Activated CD8-positive, alpha-beta T cell treated with anti-CD3 and anti-CD28 coated beads, Interleukin-2, amount 10 ng/mL, durations not matched to agents 7 days and 5 days (primary cell): ENCODE results near the gene NPIPB8. TPM values are rescaled to one million over a fixed set of nuclear protein-coding genes. Genes with fewer than 3 reads are reported as not detected.
"Not testable (repeated sequence)": the region's sequence is repeated elsewhere in the genome, so short reads cannot be mapped to it uniquely, and the experiment has no call there.

Experiments used
- ATAC-seq: fragments of 150-1000 bp; cut with Tn5 transposase; one replicate; pipeline ENCODE4 v1.10.0; 2021; ENCODE audit warnings: moderate library complexity
- CTCF ChIA-PET: fragments of 350-600 bp; sonication (Branson Sonifier 250); formaldehyde crosslinking; loops from one replicate; lab custom pipeline; 2021; ENCODE audit warnings: antibody characterized with exemption; lab: Charles Lee
- POLR2A ChIA-PET: fragments of 350-600 bp; sonication (Branson Sonifier 250); formaldehyde crosslinking; loops from one replicate; lab custom pipeline; 2021; ENCODE audit warnings: antibody characterized with exemption; lab: Charles Lee
- DNase-seq: peaks from one replicate; pipeline ENCODE4 v3.0.0-alpha.2; 2020
- H3K27ac Mint-ChIP-seq: one replicate; pipeline ENCODE4 v1.8.0; 2021; ENCODE audit warnings: mild to moderate bottlenecking, mixed read lengths
- H3K27me3 Mint-ChIP-seq: one replicate; pipeline ENCODE4 v1.8.0; 2021; ENCODE audit warnings: low read depth, mixed read lengths
- H3K36me3 Mint-ChIP-seq: one replicate; pipeline ENCODE4 v1.8.0; 2021; ENCODE audit warnings: low read depth, mixed read lengths
- H3K4me1 Mint-ChIP-seq: one replicate; pipeline ENCODE4 v1.8.0; 2021; ENCODE audit warnings: low read depth, mixed read lengths
- H3K4me3 Mint-ChIP-seq: one replicate; pipeline ENCODE4 v1.8.0; 2021; ENCODE audit warnings: mild to moderate bottlenecking, mixed read lengths
- H3K9me3 Mint-ChIP-seq: one replicate; pipeline ENCODE4 v1.8.0; 2022; ENCODE audit warnings: mixed read lengths; ENCODE audit not compliant: insufficient read depth
- total RNA-seq, 2 experiments: library from RNA; stranded (reverse); gene quantifications; one replicate each; pipeline ENCODE4 v1.2.3, GENCODE V29; 2021

NPIPB8 gene
- total RNA-seq, result 1 to 10 TPM in 1 of 2 experiments, under 1 TPM in 1; 0.89 to 1.0 TPM

- H3K27me3 Mint-ChIP-seq, H3K9me3 Mint-ChIP-seq, DNase-seq, H3K4me3 Mint-ChIP-seq, H3K36me3 Mint-ChIP-seq, H3K27ac Mint-ChIP-seq, H3K4me1 Mint-ChIP-seq, POLR2A ChIA-PET, ATAC-seq, CTCF ChIA-PET: not testable (repeated sequence)
Observed at GRCh38 chr16:28637765-28638164, at the start of gene NPIPB8. NPIPB8 (plus strand) TSS chr16:28638065; CDS start chr16:28638361, 296 bp downstream.

DNA sequence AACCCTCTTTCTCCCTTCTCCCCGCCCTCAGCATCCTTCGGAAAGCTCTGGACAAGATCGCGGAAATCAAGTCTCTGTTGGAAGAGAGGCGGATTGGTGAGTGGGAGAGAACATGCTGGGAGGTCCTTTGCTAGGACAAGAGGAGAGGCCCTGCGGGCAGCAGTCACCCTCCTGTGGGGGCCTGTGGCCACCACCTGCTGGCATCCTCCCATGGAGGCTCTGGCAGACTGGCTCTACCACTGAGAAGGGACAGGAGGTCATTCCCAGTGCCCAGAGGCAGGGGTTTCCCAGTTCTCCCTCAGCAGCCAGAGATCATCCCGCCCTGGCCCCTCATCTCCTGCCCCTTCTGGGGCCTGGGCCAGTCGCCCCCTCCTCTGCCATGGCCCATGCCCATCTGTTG, 48.8 kb upstream of the NPIPB8 start:
- no peak for ATAC-seq
- no peaks in the 10 kb centered on the region for H3K9me3 Mint-ChIP-seq
- H3K36me3 Mint-ChIP-seq, result peaks cover 43% of the 10 kb centered on the region
- no peak for DNase-seq
- ChIA-PET CTCF (no interaction called here), POLR2A (no interaction called here)
- H3K4me1 Mint-ChIP-seq, result peaks cover 9% of the 10 kb centered on the region
- no peaks in the 10 kb centered on the region for H3K27me3 Mint-ChIP-seq
- no peak overlapping the region for H3K27ac Mint-ChIP-seq
- H3K4me3 Mint-ChIP-seq, result no peak overlapping the region

- H3K27me3 Mint-ChIP-seq, result no peaks in the 10 kb centered on the region
- ChIA-PET POLR2A (no interaction called here), CTCF (no interaction called here)
- no peaks in the 10 kb centered on the region for H3K9me3 Mint-ChIP-seq
- no peak for ATAC-seq
- no peak overlapping the region for H3K4me3 Mint-ChIP-seq
- H3K27ac Mint-ChIP-seq, result no peak overlapping the region
- peaks cover 40% of the 10 kb centered on the region for H3K36me3 Mint-ChIP-seq
- peaks cover 10% of the 10 kb centered on the region for H3K4me1 Mint-ChIP-seq
- no peak for DNase-seq
Observed at GRCh38 chr16:28589930-28590329, 47.9 kb upstream of the NPIPB8 start.

- peaks cover 37% of the 10 kb centered on the region for H3K36me3 Mint-ChIP-seq
- CTCF ChIA-PET, result no interaction called here
- H3K4me1 Mint-ChIP-seq, result peaks cover 10% of the 10 kb centered on the region
- ATAC-seq (no peak), DNase-seq (no peak)
- no peaks in the 10 kb centered on the region for H3K9me3 Mint-ChIP-seq
- POLR2A ChIA-PET, result no interaction called here
- H3K4me3 Mint-ChIP-seq, result no peak overlapping the region
- H3K27me3 Mint-ChIP-seq, result no peaks in the 10 kb centered on the region
- H3K27ac Mint-ChIP-seq, result no peak overlapping the region
Observed at GRCh38 chr16:28590384-28591340, 47.2 kb upstream of the NPIPB8 start.

GRCh38 chr16:28591355-28591754, 46.5 kb upstream of the NPIPB8 start:
- peaks cover 34% of the 10 kb centered on the region for H3K36me3 Mint-ChIP-seq
- ChIA-PET POLR2A (no interaction called here), CTCF (no interaction called here)
- no peaks in the 10 kb centered on the region for H3K27me3 Mint-ChIP-seq
- H3K9me3 Mint-ChIP-seq, result no peaks in the 10 kb centered on the region
- DNase-seq, result no peak
- H3K4me1 Mint-ChIP-seq, result peaks cover 10% of the 10 kb centered on the region
- no peak overlapping the region for H3K4me3 Mint-ChIP-seq
- no peak overlapping the region for H3K27ac Mint-ChIP-seq
- ATAC-seq, result no peak

DNA sequence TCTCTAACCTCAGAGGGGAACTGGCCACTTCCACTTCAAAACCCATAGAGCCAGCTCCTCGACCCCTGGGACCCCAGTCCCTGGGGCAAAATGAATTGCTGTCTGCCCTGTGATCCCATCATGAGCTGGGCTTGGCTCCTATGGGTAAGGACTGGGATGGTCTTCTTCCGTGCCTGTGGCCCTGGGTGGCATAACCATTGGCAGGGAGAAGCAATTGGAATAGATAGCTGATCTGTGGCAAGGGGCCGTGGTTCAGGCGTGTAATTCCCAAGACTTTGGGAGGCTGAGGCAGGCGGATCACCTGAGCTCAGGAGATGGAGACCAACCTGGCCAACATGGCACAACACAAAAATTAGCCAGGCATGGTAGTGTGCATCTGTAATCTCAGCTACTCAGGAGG, 45.4 kb upstream of the NPIPB8 start:
- H3K27me3 Mint-ChIP-seq, result no peaks in the 10 kb centered on the region
- ATAC-seq (no peak), DNase-seq (no peak)
- CTCF ChIA-PET, result interaction anchor here (1.0 kb wide), 1 partner anchor 24 kb away, joined by 4 read pairs; no protein-coding TSS in a partner anchor
- POLR2A ChIA-PET, result interaction anchor here (0.6 kb wide), 1 partner anchor 414 kb away, joined by 3 read pairs; no protein-coding TSS in a partner anchor
- peaks cover 25% of the 10 kb centered on the region for H3K36me3 Mint-ChIP-seq
- peaks cover 20% of the 10 kb centered on the region for H3K4me1 Mint-ChIP-seq
- no peak overlapping the region for H3K4me3 Mint-ChIP-seq
- no peak overlapping the region for H3K27ac Mint-ChIP-seq
- H3K9me3 Mint-ChIP-seq, result no peaks in the 10 kb centered on the region

- no peak for DNase-seq
- Mint-ChIP-seq H3K27me3 (no peaks in the 10 kb centered on the region), H3K9me3 (no peaks in the 10 kb centered on the region), H3K27ac (no peak overlapping the region), H3K4me3 (no peak overlapping the region), H3K4me1 (peaks cover 20% of the 10 kb centered on the region), H3K36me3 (peaks cover 25% of the 10 kb centered on the region)
- POLR2A ChIA-PET, result interaction anchor here (0.6 kb wide), 2 partner anchors 99 to 415 kb away, joined by 3 read pairs; partner anchors contain the start of gene APOBR
- CTCF ChIA-PET, result interaction anchor here (1.0 kb wide), 1 partner anchor 24 kb away, joined by 4 read pairs; no protein-coding TSS in a partner anchor
- ATAC-seq, result no peak
Observed at GRCh38 chr16:28592979-28593553, 44.8 kb upstream of the NPIPB8 start.

DNA sequence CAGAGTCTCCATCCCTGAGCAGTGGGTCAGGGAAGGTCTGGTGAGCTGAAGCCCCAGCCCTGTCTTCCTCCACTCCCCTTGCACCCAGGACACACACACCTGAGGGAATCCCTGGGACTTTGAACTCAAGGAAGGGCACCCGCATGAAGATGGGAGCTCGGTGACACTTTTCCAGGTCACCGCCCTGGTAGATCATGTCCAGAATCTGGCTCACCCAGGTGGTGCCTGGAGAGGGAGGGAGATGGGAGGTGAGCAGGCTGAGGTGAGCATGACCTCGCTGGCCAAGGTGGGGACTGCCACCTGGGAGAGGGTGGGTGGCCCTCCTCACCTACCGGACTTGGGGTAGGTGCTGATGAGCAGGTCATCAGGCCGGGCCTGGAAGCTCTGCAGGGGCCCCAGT, 42.4 kb upstream of the NPIPB8 start:
- H3K36me3 Mint-ChIP-seq, CTCF ChIA-PET, ATAC-seq, DNase-seq, H3K27ac Mint-ChIP-seq, H3K4me3 Mint-ChIP-seq, POLR2A ChIA-PET, H3K27me3 Mint-ChIP-seq, H3K9me3 Mint-ChIP-seq: not testable (repeated sequence)
- peaks cover 20% of the 10 kb centered on the region for H3K4me1 Mint-ChIP-seq

DNA sequence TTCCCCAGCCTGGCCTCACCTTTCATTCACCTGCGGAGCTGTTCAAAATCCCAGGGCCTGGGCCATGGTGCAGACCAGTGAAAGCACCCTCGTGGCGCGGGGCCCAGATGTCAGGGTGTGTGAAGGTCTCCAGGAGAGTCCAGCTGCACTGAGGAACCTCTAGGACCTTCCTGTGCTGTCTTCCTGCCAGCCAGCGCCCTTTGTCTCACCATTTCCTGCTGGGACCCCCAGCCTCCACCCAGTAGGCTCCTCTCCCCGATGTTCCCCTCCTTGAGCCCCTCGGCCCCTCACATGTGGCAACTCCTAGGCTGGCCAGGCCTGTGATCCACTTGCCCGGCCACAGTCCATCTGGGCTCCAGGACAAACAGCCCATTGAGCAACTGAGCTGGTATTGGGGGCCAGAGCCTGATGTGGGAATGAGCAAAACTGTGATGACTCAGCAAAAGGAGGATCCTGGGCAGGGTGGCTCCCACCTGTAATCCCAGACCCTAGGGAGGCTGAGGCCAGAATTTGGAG, 41.7 kb upstream of the NPIPB8 start:
- CTCF ChIA-PET, result no interaction called here
- Mint-ChIP-seq H3K9me3 (no peaks in the 10 kb centered on the region), H3K36me3 (peaks cover 3% of the 10 kb centered on the region), H3K4me3 (no peak overlapping the region), H3K27ac (no peak overlapping the region), H3K27me3 (no peaks in the 10 kb centered on the region), H3K4me1 (peaks cover 20% of the 10 kb centered on the region)
- POLR2A ChIA-PET, result no interaction called here
- DNase-seq, result no peak
- ATAC-seq, result no peak

DNA sequence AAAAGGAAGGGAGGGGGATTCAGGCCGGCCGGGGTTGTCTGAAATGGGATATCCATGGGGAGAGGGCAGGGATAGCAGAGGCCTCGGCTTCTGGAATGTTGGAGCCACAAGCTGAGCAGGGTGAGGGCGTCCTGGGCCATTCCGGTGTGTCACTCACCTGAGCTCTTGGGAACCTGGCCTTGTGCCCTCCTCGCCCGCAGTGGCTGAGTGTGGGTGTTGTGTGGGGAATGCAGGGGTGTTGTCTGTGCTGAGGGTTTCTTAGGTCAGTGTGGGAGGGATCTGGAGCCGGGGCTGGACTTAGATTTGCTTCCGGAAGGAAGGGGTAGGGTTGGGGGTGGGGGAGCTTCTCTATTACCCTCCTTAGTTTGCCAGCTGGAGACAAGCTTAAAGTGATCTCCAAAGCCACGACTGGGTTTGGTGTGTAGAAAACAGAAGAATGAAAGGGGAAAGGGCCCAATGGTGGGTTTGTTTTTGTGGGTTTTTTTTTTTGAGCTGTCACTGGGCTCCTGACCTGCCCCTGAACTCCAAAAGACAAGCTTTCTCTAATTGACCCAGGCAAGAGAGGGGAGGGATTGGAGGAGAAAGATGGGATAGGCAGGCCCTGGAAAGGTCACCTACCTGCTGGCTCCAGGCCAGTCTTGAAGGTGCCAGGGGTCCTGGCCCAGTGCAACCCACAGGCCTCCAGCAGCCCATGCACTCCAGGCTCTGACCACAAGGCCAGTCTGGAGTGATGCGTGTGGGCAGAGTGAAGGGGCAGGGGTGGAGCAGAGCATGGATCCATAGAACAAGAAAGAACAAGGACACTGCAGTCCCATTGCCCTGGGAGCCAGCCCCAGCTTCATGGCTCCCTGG, 40.8 kb upstream of the NPIPB8 start, which contains the start of gene SULT1A2:
Gene SULT1A2, minus strand, starts transcription at position 211 of the 852 bp plus-strand sequence. CDS start 1,120 bp downstream, outside the sequence.
- H3K4me1 Mint-ChIP-seq, result peaks cover 20% of the 10 kb centered on the region

GRCh38 chr16:28597692-28598261, 40.1 kb upstream of the NPIPB8 start:
- ChIA-PET POLR2A (no interaction called here), CTCF (no interaction called here)

More for the DNA sequence above, 40.8 kb upstream of the NPIPB8 start, which contains the start of gene SULT1A2:
- Mint-ChIP-seq H3K36me3 (peaks cover 3% of the 10 kb centered on the region), H3K9me3 (no peaks in the 10 kb centered on the region), H3K27ac (peak within 1 kb of the TSS; percentile 34), H3K27me3 (no peaks in the 10 kb centered on the region), H3K4me3 (no peak within 1 kb of the TSS)
- CTCF ChIA-PET, result no interaction called here
- no peak for ATAC-seq
- DNase-seq, result no peak
- POLR2A ChIA-PET, result no interaction called here

More at GRCh38 chr16:28597692-28598261, 40.1 kb upstream of the NPIPB8 start:
- Mint-ChIP-seq H3K27me3 (no peaks in the 10 kb centered on the region), H3K9me3 (no peaks in the 10 kb centered on the region), H3K27ac (no peak overlapping the region), H3K4me3 (no peak overlapping the region), H3K4me1 (peaks cover 20% of the 10 kb centered on the region), H3K36me3 (no peaks in the 10 kb centered on the region)
- ATAC-seq (no peak), DNase-seq (no peak)
